Umbilical cord (tissue), 2 donors: Measurements from ENCODE around the gene RHOT1. TPM values are rescaled to one million over a fixed set of nuclear protein-coding genes. Genes with fewer than 3 reads are reported as not detected.
A peak's percentile ranks its signal among the peaks of the same experiment; 100 is the strongest.
"Not testable (repeated sequence)": the region's sequence is repeated elsewhere in the genome, so short reads cannot be mapped to it uniquely, and the experiment has no call there.

Experiments used
- DNase-seq: peaks from one replicate; pipeline ENCODE4 v3.0.0-alpha.2; 2015; ENCODE audit warnings: low spot score
- total RNA-seq: library from RNA; depleted of rRNA; stranded (reverse); fragments of >200 nt; gene quantifications from one replicate; pipeline ENCODE4 v1.2.3, GENCODE V29; 2014; ENCODE audit warnings: low replicate concordance; ENCODE audit not compliant: insufficient read depth

Gene RHOT1
- total RNA-seq, 1 donor from 2014 or later = 78.0 TPM

GRCh38 chr17:32159586-32160438, 17.5 kb downstream of the RHOT1 start:
- no peak for DNase-seq

GRCh38 chr17:32160526-32160925, 18.2 kb downstream of the RHOT1 start:
- DNase-seq = no peak

- DNase-seq = no peak
Observed at GRCh38 chr17:32161029-32161428, 18.7 kb downstream of the RHOT1 start.

GRCh38 chr17:32161506-32162365, 19.4 kb downstream of the RHOT1 start:
- peak; percentile 8 for DNase-seq

- DNase-seq = no peak
Observed at GRCh38 chr17:32174889-32175288, 32.6 kb downstream of the RHOT1 start.

DNA sequence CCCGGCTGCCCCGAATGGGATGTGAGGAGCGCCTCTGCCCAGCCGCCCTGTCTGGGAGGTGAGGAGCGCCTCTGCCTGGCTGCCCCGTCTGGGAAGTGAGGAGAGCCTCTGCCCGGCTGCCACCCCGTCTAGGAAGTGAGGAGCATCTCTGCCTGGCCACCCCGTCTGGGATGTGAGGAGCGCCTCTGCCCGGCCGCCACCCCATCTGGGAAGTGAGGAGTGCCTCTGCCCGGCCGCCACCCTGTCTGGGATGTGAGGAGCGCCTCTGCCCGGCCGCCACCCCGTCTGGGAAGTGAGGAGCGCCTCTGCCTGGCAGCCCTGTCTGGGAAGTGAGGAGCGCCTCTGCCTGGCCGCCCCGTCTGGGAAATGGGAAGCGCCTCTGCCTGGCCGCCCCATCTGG, 36.4 kb downstream of the RHOT1 start:
- DNase-seq = not testable (repeated sequence)

DNA sequence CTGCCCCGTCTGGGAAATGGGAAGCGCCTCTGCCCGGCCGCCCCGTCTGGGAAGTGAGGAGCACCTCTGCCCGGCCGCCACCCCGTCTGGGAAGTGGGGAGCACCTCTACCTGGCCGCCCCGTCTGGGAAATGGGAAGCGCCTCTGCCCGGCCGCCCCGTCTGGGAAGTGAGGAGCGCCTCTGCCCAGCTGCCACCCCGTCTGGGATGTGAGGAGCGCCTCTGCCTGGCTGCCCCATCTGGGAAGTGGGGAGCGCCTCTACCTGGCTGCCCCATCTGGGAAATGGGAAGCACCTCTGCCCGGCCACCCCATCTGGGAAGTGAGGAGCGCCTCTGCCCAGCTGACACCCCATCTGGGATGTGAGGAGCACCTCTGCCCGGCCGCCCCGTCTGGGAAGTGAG, 36.8 kb downstream of the RHOT1 start:
- not testable (repeated sequence) for DNase-seq

GRCh38 chr17:32179526-32179925, 37.2 kb downstream of the RHOT1 start:
- not testable (repeated sequence) for DNase-seq

- DNase-seq = not testable (repeated sequence)
Observed at GRCh38 chr17:32180262-32180661, 38.0 kb downstream of the RHOT1 start.

DNA sequence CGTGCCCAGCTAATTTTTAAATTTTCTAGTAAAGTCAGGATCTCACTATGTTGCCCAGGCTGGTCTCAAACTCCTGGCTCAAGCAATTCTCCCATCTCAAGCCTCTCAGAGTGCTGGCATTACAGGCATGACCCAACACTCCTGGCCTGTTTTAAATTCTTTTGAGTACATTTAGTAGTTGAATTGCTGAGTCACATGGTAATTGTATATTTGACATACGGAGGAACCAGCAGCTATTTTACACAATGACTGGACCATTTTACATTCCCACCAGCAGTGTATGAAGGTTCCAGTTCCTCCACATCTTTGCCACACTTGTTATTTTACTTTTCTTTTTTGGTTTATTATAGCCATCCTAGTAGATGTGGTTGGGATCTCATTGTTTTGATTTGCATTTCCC, 43.6 kb downstream of the RHOT1 start:
- no peak for DNase-seq

GRCh38 chr17:32187271-32187670, 45.0 kb downstream of the RHOT1 start:
- DNase-seq = no peak

GRCh38 chr17:32189343-32189742, 47.0 kb downstream of the RHOT1 start:
- DNase-seq = no peak

DNA sequence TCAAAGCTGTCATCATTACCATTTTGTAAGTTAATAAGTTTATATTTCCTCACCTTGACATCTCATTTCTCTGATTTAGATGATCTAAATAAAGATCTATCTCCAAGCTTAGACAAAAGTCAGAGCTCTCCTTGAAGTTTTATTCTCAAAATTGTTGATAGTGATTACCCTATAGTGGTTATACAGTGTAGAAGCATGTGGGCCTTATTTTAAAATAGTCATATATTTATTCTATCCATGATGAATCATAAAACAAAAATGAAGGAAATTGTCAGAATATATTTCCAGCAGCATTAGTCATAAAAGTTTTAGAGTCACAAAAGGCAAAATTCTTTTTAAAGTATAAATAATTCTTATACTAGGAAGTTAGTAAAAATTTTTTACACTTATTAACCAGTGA, 49.0 kb downstream of the RHOT1 start:
- DNase-seq = no peak

DNA sequence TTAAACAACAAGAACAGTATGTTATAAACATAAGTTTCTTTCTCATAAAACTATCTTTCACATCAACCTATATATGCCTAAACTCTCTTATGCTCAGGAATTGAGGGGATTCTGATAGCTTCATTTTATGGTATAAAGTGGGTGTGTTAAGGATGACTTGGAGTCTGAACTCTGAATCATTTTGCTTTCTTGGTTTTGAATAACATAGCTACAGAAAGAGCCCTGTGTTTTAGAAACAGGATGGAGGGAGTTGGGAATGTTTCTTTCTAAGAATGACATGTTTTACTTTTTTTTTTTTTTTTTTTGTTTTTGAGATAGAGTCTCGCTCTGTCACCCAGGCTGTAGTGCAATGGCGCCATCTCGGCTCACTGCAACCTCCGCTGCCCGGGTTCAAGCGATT, 50.1 kb downstream of the RHOT1 start:
- DNase-seq = no peak

- DNase-seq = no peak
Observed at GRCh38 chr17:32197987-32198386, 55.7 kb downstream of the RHOT1 start.

GRCh38 chr17:32206861-32207260, 64.6 kb downstream of the RHOT1 start:
- peak; percentile 47 for DNase-seq

DNA sequence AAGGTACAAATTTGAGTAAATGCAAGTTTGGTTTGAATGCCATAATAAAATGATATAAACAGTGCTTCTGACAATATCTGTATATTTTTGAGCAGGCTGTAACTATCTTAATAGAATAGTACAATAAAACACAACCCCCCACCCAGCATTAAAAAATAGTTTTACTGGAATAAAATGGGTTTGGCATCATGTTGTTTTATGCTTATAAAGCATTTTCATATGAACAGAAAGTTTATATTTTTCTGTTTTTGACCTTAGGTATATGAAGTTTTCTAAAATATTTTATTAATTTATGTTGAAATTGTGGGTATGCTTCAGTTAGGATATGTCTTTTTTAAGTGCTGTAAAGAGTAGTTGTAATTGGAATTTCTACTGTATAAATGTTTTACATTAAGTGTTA, 66.1 kb downstream of the RHOT1 start:
- no peak for DNase-seq

GRCh38 chr17:32209608-32210007, 67.3 kb downstream of the RHOT1 start:
- DNase-seq = no peak

DNA sequence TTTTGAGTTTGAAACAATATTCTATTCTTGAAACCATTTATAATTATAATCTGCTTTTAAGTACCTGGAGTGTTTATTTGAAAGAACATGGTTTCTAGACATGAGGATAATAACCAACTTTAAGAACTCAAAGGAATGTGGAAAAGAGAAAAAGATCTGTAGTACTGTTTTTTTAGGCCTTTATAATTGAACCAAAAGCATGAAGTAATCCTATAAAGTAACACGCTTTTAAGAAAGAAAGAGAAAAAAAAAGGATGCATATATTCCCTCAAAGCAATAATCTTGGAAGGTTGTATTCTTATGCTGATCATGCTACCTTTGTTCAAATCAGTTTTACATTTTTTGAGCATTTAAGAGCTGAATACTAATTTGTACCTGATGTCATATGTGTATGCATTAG, 69.4 kb downstream of the RHOT1 start:
- DNase-seq = no peak

DNA sequence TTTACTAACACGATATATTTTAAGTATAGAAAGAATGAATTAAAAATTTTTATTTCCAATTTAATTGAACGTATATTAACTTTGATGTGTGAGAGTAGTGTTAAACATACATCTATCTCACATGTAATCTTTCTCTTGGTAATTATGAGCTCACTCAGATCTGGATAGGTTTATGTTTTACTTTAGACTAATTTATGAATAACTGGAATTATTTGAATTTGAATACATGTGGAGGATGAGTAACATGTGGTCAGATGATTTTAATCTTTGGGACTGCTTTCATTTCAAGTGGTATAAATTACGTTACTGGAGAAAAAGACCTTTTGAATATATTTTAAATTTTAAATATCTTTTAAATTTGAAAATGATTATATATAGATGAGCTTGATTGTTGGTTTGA, 73.4 kb downstream of the RHOT1 start:
- DNase-seq = no peak

DNA sequence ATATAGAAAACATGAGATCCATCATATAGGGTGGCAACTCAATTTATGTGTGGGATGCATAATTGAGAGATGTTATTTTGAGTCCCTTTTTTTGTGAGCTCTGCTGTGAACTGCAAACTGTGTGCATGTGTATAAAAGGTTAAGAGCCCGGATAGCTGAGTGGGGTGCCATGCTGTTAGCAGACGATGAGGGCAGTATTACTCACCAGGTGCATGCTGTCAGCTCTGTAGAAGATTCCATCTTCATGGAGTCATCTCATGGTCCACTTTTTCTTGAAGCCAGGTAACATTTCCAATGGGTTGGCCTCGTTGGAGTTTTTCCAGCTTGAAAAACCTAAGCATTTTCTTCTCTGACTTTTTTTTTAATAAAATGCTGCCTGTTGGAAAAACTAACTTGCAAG, 80.3 kb downstream of the RHOT1 start:
- DNase-seq = no peak

- no peak for DNase-seq
Observed at GRCh38 chr17:32223703-32224102, 81.4 kb downstream of the RHOT1 start.

- DNase-seq = no peak
Observed at GRCh38 chr17:32226886-32227285, 84.6 kb downstream of the RHOT1 start.
